ENCODE results near the gene CCL27. TPM values are rescaled to one million over a fixed set of nuclear protein-coding genes. Genes with fewer than 3 reads are reported as not detected.

The CCL27 gene
- total RNA-seq, 2 donors from 2014 or later: not detected

DNA sequence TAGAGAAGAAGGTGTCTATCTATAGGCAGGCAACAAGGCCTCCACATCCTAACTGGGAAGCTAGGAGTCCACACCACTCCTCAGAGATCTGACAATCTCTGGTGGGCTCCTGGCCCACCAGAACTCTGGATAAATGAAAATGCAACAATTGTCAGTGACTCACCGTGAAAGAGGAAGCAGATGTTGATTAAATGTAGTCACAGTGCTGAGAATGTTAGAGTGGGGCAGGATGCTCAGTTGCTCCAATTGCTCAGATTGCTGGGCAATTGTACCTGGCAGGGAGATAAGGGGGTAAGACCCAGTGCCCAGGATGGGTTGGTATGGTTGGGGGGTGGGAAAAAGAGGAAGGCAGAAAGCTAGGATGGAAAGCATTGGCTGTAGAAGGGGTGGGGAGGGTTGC is 24.3 kb upstream of the CCL27 start:
- Histone ChIP-seq H3K27ac (no peak overlapping the region), H3K4me3 (no peak overlapping the region), H3K4me1 (no peaks in the 10 kb centered on the region), H3K36me3 (no peaks in the 10 kb centered on the region), H3K27me3 (no peaks in the 10 kb centered on the region), H3K9ac (ENCODE audit: low read depth in 2 of 2, low read length in 2 of 2) (no peak overlapping the region), H3K9me3 (no peaks in the 10 kb centered on the region)
- no peak for DNase-seq
- intact Hi-C loops (cut with DNase I): no loop called here
- TF ChIP-seq, protein P1, sequence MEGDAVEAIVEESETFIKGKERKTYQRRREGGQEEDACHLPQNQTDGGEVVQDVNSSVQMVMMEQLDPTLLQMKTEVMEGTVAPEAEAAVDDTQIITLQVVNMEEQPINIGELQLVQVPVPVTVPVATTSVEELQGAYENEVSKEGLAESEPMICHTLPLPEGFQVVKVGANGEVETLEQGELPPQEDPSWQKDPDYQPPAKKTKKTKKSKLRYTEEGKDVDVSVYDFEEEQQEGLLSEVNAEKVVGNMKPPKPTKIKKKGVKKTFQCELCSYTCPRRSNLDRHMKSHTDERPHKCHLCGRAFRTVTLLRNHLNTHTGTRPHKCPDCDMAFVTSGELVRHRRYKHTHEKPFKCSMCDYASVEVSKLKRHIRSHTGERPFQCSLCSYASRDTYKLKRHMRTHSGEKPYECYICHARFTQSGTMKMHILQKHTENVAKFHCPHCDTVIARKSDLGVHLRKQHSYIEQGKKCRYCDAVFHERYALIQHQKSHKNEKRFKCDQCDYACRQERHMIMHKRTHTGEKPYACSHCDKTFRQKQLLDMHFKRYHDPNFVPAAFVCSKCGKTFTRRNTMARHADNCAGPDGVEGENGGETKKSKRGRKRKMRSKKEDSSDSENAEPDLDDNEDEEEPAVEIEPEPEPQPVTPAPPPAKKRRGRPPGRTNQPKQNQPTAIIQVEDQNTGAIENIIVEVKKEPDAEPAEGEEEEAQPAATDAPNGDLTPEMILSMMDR (IDR thresholded peaks at IDR 0.05): no peak

DNA sequence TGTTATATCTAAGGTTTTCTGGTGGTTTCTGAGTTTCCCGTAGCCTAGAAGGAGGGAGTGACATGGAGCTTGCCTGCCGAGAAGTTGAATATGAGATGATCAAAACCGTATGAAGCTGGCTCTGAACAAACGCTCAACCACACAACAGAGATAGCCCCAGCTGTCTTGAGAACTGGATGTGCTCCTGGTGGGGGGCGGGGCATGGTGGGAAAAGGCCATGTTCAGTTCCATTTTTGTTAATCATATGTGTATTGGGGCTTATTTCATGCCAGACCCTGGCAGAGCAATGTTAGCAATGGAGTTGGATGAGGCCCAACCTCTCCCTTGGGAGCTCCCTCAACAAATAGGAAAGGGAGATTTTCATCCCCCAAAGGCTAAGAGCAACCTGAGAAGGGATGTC is 23.8 kb upstream of the CCL27 start:
- intact Hi-C loops (cut with DNase I): no loop called here
- no peak for DNase-seq
- TF ChIP-seq, protein P1 (IDR thresholded peaks at IDR 0.05): no peak
- no peaks in the 10 kb centered on the region for H3K4me1 ChIP-seq
- no peaks in the 10 kb centered on the region for H3K27me3 ChIP-seq
- H3K27ac ChIP-seq: no peak overlapping the region
- no peak overlapping the region for H3K4me3 ChIP-seq
- H3K9ac ChIP-seq (ENCODE audit: low read depth in 2 of 2, low read length in 2 of 2): no peak overlapping the region
- no peaks in the 10 kb centered on the region for H3K36me3 ChIP-seq
- H3K9me3 ChIP-seq: no peaks in the 10 kb centered on the region

DNA sequence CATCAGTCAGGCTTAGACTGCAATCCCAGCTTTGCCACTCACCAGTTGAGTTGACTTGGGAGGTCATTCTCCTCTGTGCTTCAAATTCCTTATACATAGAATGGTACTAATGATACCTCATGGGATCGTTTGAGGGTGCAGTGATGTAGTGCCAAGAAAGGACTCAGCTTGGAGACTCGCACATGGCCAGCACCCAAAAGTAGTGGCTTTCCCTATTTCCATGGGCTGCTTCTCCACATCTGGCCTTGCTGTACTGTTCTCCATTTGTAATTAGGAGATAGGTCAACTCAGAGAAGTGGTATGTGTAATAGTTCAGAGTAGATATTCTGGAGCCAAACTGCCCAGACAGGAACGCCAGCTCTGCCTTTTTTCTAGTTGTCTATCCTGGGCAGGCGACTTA is 23.1 kb upstream of the CCL27 start:
- intact Hi-C loops (cut with DNase I): no loop called here
- DNase-seq: no peak
- no peaks in the 10 kb centered on the region for H3K4me1 ChIP-seq
- H3K9ac ChIP-seq (ENCODE audit: low read depth in 2 of 2, low read length in 2 of 2): no peak overlapping the region
- H3K4me3 ChIP-seq: no peak overlapping the region
- no peaks in the 10 kb centered on the region for H3K9me3 ChIP-seq
- H3K27me3 ChIP-seq: no peaks in the 10 kb centered on the region
- H3K36me3 ChIP-seq: no peaks in the 10 kb centered on the region
- TF ChIP-seq, protein P1 (IDR thresholded peaks at IDR 0.05): no peak
- H3K27ac ChIP-seq: no peak overlapping the region

DNA sequence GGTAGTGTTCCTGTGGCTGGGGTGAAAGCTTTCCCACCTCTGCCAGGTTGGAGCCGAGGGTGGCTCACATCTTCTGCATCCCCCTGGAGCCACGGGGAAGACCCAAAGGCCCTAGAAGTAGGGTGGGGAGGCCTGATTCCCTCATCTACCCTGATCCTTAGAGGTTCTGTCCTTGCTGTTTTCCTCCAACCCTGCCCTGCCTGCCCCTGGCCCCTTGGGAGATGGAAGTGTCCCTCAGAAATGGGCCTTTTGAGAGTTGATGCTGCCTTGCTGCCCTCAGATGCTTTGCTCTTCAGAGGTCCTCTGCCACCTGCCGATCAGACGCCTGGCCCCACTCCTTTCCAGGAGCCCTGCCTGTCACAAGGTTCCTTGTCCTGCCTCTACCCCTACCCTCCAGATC is 22.4 kb upstream of the CCL27 start:
- TF ChIP-seq, protein P1 (IDR thresholded peaks at IDR 0.05): no peak
- DNase-seq: no peak
- Histone ChIP-seq H3K4me1 (no peaks in the 10 kb centered on the region), H3K9me3 (no peaks in the 10 kb centered on the region), H3K36me3 (no peaks in the 10 kb centered on the region), H3K9ac (ENCODE audit: low read depth in 2 of 2, low read length in 2 of 2) (no peak overlapping the region), H3K27ac (no peak overlapping the region), H3K4me3 (no peak overlapping the region), H3K27me3 (no peaks in the 10 kb centered on the region)
- intact Hi-C loops (cut with DNase I): no loop called here

DNA sequence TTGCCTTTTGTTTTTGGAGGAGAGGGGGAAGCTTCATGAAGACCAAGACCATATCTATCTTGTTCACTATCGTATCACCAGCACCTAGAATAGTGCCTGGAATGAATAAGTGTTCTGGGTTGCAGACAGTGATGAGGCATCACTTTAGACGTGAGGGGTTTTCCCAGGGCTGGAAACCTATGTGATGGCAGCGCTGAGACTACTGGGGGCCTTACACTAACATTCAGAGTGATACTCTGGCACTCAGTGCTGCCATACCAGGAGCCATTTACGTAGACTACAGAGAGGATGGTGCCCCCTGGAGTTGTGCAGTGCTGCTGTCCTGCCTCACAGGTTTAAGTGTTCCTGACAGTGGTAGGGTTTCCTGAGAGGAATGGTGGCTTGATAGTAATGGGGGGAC is 21.7 kb upstream of the CCL27 start:
- Histone ChIP-seq H3K4me3 (no peak overlapping the region), H3K4me1 (no peaks in the 10 kb centered on the region), H3K9me3 (no peaks in the 10 kb centered on the region), H3K27me3 (no peaks in the 10 kb centered on the region), H3K9ac (ENCODE audit: low read depth in 2 of 2, low read length in 2 of 2) (no peak overlapping the region), H3K36me3 (no peaks in the 10 kb centered on the region), H3K27ac (no peak overlapping the region)
- DNase-seq: no peak
- intact Hi-C loops (cut with DNase I): no loop called here
- TF ChIP-seq, protein P1 (IDR thresholded peaks at IDR 0.05): no peak

DNA sequence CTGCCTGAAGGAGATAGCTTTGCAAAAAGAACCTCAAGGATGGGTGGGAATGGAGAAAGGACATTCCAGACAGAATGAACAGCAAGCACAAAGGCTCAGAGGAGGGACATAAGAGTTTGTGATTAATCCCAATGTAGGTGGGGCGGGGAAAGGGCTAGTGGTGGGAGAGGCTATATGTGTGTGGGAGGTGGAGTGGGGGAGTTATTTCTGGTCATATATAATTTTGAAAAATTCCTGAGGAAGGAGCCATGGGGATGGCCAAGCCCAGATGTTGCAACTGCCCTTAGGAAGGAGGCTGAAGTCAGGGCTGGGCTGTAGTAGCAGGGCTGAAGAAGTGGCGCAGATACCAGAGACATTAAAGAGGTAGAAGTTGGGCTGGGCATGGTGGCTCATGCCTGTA is 13.4 kb upstream of the CCL27 start:
- no peaks in the 10 kb centered on the region for H3K27me3 ChIP-seq
- no peaks in the 10 kb centered on the region for H3K4me1 ChIP-seq
- intact Hi-C loops (cut with DNase I): no loop called here
- no peaks in the 10 kb centered on the region for H3K9me3 ChIP-seq
- TF ChIP-seq, protein P1 (IDR thresholded peaks at IDR 0.05): no peak
- H3K36me3 ChIP-seq: no peaks in the 10 kb centered on the region
- H3K27ac ChIP-seq: no peak overlapping the region
- no peak overlapping the region for H3K9ac ChIP-seq (ENCODE audit: low read depth in 2 of 2, low read length in 2 of 2)
- DNase-seq: no peak
- no peak overlapping the region for H3K4me3 ChIP-seq
